ENCODE measurements around the gene LARGE1. TPM values are rescaled to one million over a fixed set of nuclear protein-coding genes. Genes with fewer than 3 reads are reported as not detected.

LARGE1 gene
- total and polyA plus RNA-seq, 2 of the 13 experiments (the other 11 are each of a cell fraction or from before 2014, with no cell fraction given), result 8.4 to 11.0 TPM

- TF ChIP-seq PAXIP1 (CRISPR knock-in tag; conservative IDR thresholded peaks at IDR 0.05), result no peak
- TF ChIP-seq KDM1A (CRISPR knock-in tag; IDR thresholded peaks at IDR 0.05), result no peak
- TF ChIP-seq ZNF501 (CRISPR knock-in tag; IDR thresholded peaks at IDR 0.05), result peak; percentile 77; the same call in 1 of the 2 replicates
- no peak for TF ChIP-seq SRSF4 (IDR thresholded peaks at IDR 0.05; ENCODE audit: low read depth, low read length, poor library complexity, severe bottlenecking)
- TF ChIP-seq SRF (IDR thresholded peaks at IDR 0.05; ENCODE audit: low read depth, low read length), result no peak; the same call in 1 of the 2 replicates
- no peak for TF ChIP-seq CBX5 (CRISPR knock-in tag; IDR thresholded peaks at IDR 0.05; ENCODE audit: borderline replicate concordance)
- no peak for TF ChIP-seq DMTF1 (CRISPR knock-in tag; IDR thresholded peaks at IDR 0.05)
- TF ChIP-seq ZNF773 (CRISPR knock-in tag; IDR thresholded peaks at IDR 0.05; ENCODE audit: borderline replicate concordance), result no peak
- no peak for TF ChIP-seq SP2 (CRISPR knock-in tag; IDR thresholded peaks at IDR 0.05)
- TF ChIP-seq KAT2B (IDR thresholded peaks at IDR 0.05; ENCODE audit: borderline replicate concordance, low read depth, low read length), result no peak
- TF ChIP-seq TBX2 (CRISPR knock-in tag; IDR thresholded peaks at IDR 0.05; ENCODE audit: borderline replicate concordance), result peak; percentile 42; the same call in 1 of the 2 replicates
- TF ChIP-seq DRAP1 (CRISPR knock-in tag; IDR thresholded peaks at IDR 0.05), result peak; percentile 44; the same call in 1 of the 2 replicates
- no peak for TF ChIP-seq STAT6 (CRISPR knock-in tag; IDR thresholded peaks at IDR 0.05; ENCODE audit: borderline replicate concordance)
- TF ChIP-seq ZNF572 (CRISPR knock-in tag; IDR thresholded peaks at IDR 0.05), result 0 out of 2 replicates have a peak, but pooled peaks have one; percentile 45
- TF ChIP-seq ARID5B (CRISPR knock-in tag; IDR thresholded peaks at IDR 0.05), result peak; percentile 59; the same call in 1 of the 2 replicates
- no peak for TF ChIP-seq CBX2 (IDR thresholded peaks at IDR 0.05; ENCODE audit: low read depth, low read length)
- TF ChIP-seq CBX2 (CRISPR knock-in tag; IDR thresholded peaks at IDR 0.05; ENCODE audit: low read depth), result no peak
These were observed 618.2 kb downstream of the LARGE1 start (continued) for GRCh38 chr22:33302049-33302545.
